Activated CD4-positive, alpha-beta memory T cell treated with anti-CD3 and anti-CD28 coated beads for 36 hours (primary cell): Measurements from ENCODE around the gene PDE6H. TPM values are rescaled to one million over a fixed set of nuclear protein-coding genes. Genes with fewer than 3 reads are reported as not detected.

Experiments
- CTCF ChIA-PET: fragments of 350-600 bp; sonication (Branson Sonifier 250); formaldehyde crosslinking; loops from one replicate; lab custom pipeline; 2021; ENCODE audit warnings: antibody characterized with exemption, inconsistent platforms; lab: Charles Lee
- POLR2A ChIA-PET: fragments of 350-600 bp; sonication (Branson Sonifier 250); formaldehyde crosslinking; loops from one replicate; lab custom pipeline; 2021; ENCODE audit warnings: antibody characterized with exemption; lab: Charles Lee
- DNase-seq: peaks from one replicate; pipeline ENCODE4 v3.0.0-alpha.2; 2020
- H3K27ac Mint-ChIP-seq: one replicate; pipeline ENCODE4 v1.8.0; 2021; ENCODE audit warnings: mixed read lengths
- H3K27me3 Mint-ChIP-seq: one replicate; pipeline ENCODE4 v1.8.0; 2021; ENCODE audit warnings: mixed read lengths
- H3K36me3 Mint-ChIP-seq: one replicate; pipeline ENCODE4 v1.8.0; 2021; ENCODE audit warnings: mixed read lengths
- H3K4me1 Mint-ChIP-seq: one replicate; pipeline ENCODE4 v1.8.0; 2021; ENCODE audit warnings: low read depth, mixed read lengths
- H3K4me3 Mint-ChIP-seq: one replicate; pipeline ENCODE4 v1.8.0; 2021; ENCODE audit warnings: mild to moderate bottlenecking, mixed read lengths
- H3K9me3 Mint-ChIP-seq: one replicate; pipeline ENCODE4 v1.8.0; 2021; ENCODE audit warnings: mixed read lengths
- intact Hi-C: fragments of 100-400 bp; cut with micrococcal nuclease; formaldehyde crosslinking; loops from one replicate; pipeline ENCODE4 v1.15.1; 2023
- total RNA-seq, 2 experiments: library from RNA; stranded (reverse); gene quantifications; one replicate each; pipeline ENCODE4 v1.2.3, GENCODE V29; 2021

Gene PDE6H
- total RNA-seq, 2 experiments from 2014 or later, result not detected

DNA sequence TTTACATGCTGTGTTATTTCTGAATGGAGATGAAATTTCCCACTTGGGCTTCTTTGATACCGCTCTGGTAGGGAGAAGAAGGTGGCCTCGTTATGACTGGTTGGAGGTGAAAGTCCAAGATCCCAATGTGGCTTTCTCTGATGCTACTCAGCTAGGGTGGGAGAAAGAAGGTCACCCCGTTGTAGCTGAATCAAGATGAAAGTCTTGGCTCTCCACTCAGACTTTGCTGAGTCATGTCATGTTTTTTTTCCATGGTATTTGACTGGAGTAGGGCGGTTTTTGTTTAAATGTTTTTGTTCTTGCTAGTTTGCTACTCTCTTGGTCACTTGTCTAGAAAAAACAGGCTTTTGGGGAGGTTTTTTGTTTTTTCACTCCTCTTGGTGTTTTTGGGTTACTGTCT lies 2.4 kb upstream of the PDE6H start:
- intact Hi-C loops, result no loop called here
- POLR2A ChIA-PET, result no interaction called here
- Mint-ChIP-seq H3K27me3 (no peaks in the 10 kb centered on the region), H3K9me3 (no peaks in the 10 kb centered on the region), H3K4me1 (peaks cover 38% of the 10 kb centered on the region), H3K4me3 (no peak overlapping the region), H3K27ac (no peak overlapping the region), H3K36me3 (no peaks in the 10 kb centered on the region)
- no peak for DNase-seq
- CTCF ChIA-PET, result no interaction called here

DNA sequence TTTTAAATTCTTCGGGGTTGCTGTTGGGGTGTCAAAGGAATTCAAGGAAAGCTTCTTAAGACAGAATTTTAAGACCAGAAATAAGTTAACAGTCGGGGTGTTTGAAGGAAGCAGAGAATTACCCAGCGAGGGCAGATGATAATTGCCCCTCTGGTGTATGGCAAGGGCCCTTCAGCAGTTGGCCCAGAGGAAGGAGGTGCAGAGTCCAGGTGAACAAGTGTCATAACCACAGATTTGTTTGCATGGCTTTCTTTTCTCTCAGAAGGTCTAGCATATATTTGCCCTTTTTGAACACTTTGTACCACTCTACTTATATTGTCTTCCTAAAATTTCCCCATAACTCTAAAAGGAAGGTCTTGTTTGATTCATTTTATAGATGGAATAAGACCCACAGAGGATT lies 1.8 kb downstream of the PDE6H start:
- no peak for DNase-seq
- ChIA-PET POLR2A (interaction anchor here (0.7 kb wide), 1 partner anchor 169 kb away, joined by 3 read pairs; no protein-coding TSS in a partner anchor), CTCF (interaction anchor here (0.6 to 1.1 kb wide), 2 partner anchors 34 to 155 kb away, joined by 3 to 4 read pairs; no protein-coding TSS in a partner anchor)

DNA sequence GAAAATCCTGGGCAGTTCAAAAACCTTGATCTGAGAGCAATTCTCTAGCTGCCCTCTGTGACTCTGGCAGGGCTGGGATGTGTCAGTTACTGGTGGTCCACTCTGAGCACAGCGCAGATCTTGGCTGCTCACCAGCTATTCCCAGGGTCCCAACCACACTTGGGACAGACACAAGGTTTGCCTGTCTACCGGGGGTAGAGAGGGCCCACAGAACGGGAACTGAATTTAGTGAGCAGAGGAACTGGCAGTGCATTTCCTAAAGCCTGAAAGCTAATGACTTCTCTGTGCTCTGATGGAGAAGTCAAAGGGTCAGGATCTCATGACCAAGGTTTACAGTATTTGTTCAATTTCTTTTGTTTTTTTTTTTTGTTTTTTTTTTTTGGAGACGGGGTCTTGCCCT lies 2.6 kb downstream of the PDE6H start:
- no peaks in the 10 kb centered on the region for H3K36me3 Mint-ChIP-seq
- CTCF ChIA-PET, result interaction anchor here (1.1 kb wide), 1 partner anchor 35 kb away, joined by 3 read pairs; no protein-coding TSS in a partner anchor
- intact Hi-C loops, result no loop called here
- H3K4me1 Mint-ChIP-seq, result peaks cover 35% of the 10 kb centered on the region
- no peaks in the 10 kb centered on the region for H3K9me3 Mint-ChIP-seq
- no peaks in the 10 kb centered on the region for H3K27me3 Mint-ChIP-seq
- POLR2A ChIA-PET, result interaction anchor here (0.7 kb wide), 1 partner anchor 170 kb away, joined by 3 read pairs; no protein-coding TSS in a partner anchor
- DNase-seq, result no peak
- no peak overlapping the region for H3K4me3 Mint-ChIP-seq
- H3K27ac Mint-ChIP-seq, result no peak overlapping the region

More for the DNA sequence above, 1.8 kb downstream of the PDE6H start:
- intact Hi-C loops, result no loop called here
- H3K4me1 Mint-ChIP-seq, result peaks cover 37% of the 10 kb centered on the region
- no peaks in the 10 kb centered on the region for H3K36me3 Mint-ChIP-seq
- no peaks in the 10 kb centered on the region for H3K27me3 Mint-ChIP-seq
- H3K27ac Mint-ChIP-seq, result no peak overlapping the region
- H3K4me3 Mint-ChIP-seq, result no peak overlapping the region
- no peaks in the 10 kb centered on the region for H3K9me3 Mint-ChIP-seq

DNA sequence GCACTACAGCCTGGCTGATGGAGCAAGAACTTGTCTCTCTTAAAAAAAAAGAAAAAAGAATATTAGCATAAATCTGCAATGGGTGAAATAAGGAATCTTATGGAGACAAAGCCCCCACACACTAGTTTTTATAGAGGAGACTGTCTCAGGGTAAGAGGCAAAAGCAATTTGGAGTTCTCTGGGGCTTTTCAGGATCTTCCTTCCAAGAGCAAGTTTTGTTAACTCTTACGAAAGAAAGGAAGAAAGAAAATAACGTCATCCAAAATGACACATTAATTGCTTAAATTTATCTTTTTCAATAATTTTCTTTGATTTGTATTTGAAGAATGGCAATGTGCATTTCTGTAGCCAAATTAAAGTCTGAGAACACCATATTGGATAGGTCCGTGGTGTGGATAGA lies 3.8 kb downstream of the PDE6H start:
- no peaks in the 10 kb centered on the region for H3K36me3 Mint-ChIP-seq
- H3K4me3 Mint-ChIP-seq, result no peak overlapping the region
- no peaks in the 10 kb centered on the region for H3K9me3 Mint-ChIP-seq
- DNase-seq, result no peak
- ChIA-PET POLR2A (no interaction called here), CTCF (interaction anchor here (0.6 to 1.4 kb wide), 2 partner anchors 130 to 152 kb away, joined by 3 read pairs; no protein-coding TSS in a partner anchor)
- H3K27me3 Mint-ChIP-seq, result no peaks in the 10 kb centered on the region
- no peak overlapping the region for H3K27ac Mint-ChIP-seq
- H3K4me1 Mint-ChIP-seq, result peaks cover 33% of the 10 kb centered on the region
- intact Hi-C loops, result no loop called here

DNA sequence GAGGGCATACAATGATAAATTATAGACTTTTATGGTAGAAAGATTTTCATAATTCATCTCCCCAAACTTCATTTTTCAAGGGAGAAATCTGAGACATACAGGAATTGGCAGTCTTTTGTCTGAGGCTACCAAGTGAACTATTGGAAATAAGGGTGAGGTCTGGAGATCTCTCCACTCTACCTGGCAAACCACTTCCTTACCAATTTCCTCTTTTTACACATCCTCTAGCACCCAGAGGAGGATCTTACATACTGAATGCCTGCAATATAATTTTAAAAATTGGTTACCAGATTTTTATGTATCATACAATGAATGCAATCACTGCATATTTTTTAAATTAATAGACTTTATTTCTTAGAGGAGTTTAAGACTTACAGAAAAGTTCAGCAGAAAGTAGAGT lies 6.6 kb downstream of the PDE6H start:
- H3K36me3 Mint-ChIP-seq, result no peaks in the 10 kb centered on the region
- H3K27me3 Mint-ChIP-seq, result no peaks in the 10 kb centered on the region
- intact Hi-C loops, result no loop called here
- ChIA-PET POLR2A (no interaction called here), CTCF (no interaction called here)
- DNase-seq, result no peak
- peaks cover 38% of the 10 kb centered on the region for H3K4me1 Mint-ChIP-seq
- H3K4me3 Mint-ChIP-seq, result no peak overlapping the region
- no peak overlapping the region for H3K27ac Mint-ChIP-seq
- no peaks in the 10 kb centered on the region for H3K9me3 Mint-ChIP-seq

DNA sequence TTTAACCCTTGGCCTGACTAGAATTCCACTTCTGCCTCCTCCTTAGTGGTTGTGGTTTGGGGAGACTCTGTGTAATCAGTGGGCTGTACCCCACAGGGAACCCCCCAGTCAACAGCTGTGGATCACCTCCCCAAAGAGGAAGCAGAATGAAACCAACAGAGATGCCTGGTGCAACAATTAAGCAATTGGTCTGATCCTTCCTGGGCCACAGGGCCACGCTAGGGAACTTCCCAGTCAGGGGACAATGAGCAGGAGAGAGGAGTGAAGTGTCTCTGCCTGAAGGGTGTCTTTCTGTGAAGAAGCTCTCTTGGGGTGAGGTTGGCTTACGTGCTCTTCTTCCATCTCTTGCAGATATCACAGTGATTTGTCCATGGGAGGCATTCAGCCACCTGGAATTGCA lies 8.2 kb downstream of the PDE6H start:
- Mint-ChIP-seq H3K27ac (no peak overlapping the region), H3K4me1 (peaks cover 45% of the 10 kb centered on the region)
- CTCF ChIA-PET, result no interaction called here

DNA sequence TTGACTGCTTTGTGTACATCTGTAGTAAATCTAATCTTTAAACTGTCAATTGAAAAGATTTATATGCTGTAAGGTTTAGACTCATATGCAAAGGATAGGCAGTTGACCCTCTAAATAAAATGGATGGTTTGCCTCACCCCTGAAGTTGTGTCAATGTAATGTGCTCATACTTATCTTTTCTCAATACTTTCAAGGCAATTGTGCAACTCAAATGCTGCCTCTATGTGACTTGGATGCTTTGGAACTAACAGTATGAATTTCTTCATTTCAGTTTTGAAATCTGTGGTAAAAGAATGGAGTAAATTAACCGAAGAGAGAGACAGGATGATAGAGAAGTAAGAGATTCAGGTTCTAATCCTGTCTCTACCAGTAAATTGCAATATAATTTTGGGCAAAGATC lies 9.7 kb downstream of the PDE6H start:
- Mint-ChIP-seq H3K27ac (no peak overlapping the region), H3K4me3 (no peak overlapping the region)
- POLR2A ChIA-PET, result no interaction called here

More for the DNA sequence above, 8.2 kb downstream of the PDE6H start:
- intact Hi-C loops, result loop anchor here (5.0 kb wide), 1 partner anchor 34 kb away; no protein-coding TSS in a partner anchor
- DNase-seq, result no peak
- H3K9me3 Mint-ChIP-seq, result no peaks in the 10 kb centered on the region
- POLR2A ChIA-PET, result interaction anchor here (0.5 kb wide), 1 partner anchor 232 kb away, joined by 4 read pairs; no protein-coding TSS in a partner anchor
- no peak overlapping the region for H3K4me3 Mint-ChIP-seq
- H3K36me3 Mint-ChIP-seq, result no peaks in the 10 kb centered on the region
- H3K27me3 Mint-ChIP-seq, result no peaks in the 10 kb centered on the region

DNA sequence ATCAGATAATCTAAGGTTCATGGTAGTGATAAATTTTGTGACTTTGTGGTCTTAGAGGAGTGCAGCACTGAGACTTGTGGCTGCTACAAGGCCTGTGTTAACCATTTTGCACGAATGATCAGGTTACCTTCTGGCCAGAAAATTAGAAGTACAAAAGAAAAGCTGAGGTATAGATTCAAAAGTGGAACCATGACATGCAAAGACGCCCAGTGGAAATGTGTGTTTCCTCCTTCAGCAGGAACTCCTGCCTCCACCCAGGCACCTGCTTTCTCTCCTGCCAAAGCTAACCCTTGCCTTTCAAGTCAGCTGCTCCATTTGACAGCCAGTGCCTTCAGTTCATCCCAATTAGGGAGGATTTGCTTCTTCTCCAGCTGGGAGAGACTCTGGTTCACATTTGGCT lies 10.1 kb downstream of the PDE6H start:
- Mint-ChIP-seq H3K4me3 (no peak overlapping the region), H3K4me1 (peaks cover 44% of the 10 kb centered on the region), H3K9me3 (no peaks in the 10 kb centered on the region), H3K36me3 (no peaks in the 10 kb centered on the region), H3K27ac (no peak overlapping the region), H3K27me3 (no peaks in the 10 kb centered on the region)
- ChIA-PET CTCF (interaction anchor here (0.8 to 1.0 kb wide), 3 partner anchors 12 to 259 kb away, joined by 3 to 4 read pairs (median 3); no protein-coding TSS in a partner anchor), POLR2A (no interaction called here)
- DNase-seq, result peak; percentile 19
- intact Hi-C loops, result loop anchor here (5.0 kb wide), 1 partner anchor 36 kb away; no protein-coding TSS in a partner anchor

More for the DNA sequence above, 9.7 kb downstream of the PDE6H start:
- H3K9me3 Mint-ChIP-seq, result no peaks in the 10 kb centered on the region
- DNase-seq, result no peak
- no peaks in the 10 kb centered on the region for H3K27me3 Mint-ChIP-seq
- H3K4me1 Mint-ChIP-seq, result peaks cover 45% of the 10 kb centered on the region
- intact Hi-C loops, result loop anchor here (5.0 kb wide), 1 partner anchor 35 kb away; no protein-coding TSS in a partner anchor
- H3K36me3 Mint-ChIP-seq, result no peaks in the 10 kb centered on the region
- CTCF ChIA-PET, result interaction anchor here (1.0 kb wide), 1 partner anchor 13 kb away, joined by 4 read pairs; no protein-coding TSS in a partner anchor

DNA sequence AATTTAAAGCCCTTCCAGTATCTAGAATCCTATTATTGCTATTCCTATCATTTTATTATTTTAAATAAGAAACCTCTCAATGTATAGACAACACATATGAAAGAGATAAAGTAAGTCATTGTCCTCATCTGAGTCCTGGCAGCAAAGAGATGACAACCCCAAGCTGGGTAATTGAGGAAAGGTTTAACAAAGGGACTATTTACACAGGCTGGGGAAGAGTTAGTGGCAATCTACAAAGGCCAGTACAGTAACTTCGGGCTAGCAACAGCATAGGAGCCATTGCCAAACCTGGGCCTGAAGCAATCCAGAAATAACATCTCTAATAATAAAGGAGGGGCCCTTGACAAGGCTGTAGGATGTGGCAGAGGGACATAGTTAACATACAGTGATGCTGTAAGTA lies 11.2 kb downstream of the PDE6H start:
- intact Hi-C loops, result loop anchor here (5.0 kb wide), 1 partner anchor 37 kb away; no protein-coding TSS in a partner anchor
- ChIA-PET CTCF (interaction anchor here (2.3 kb wide), 1 partner anchor 11 kb away, joined by 8 read pairs; no protein-coding TSS in a partner anchor), POLR2A (no interaction called here)
- DNase-seq, result no peak
- Mint-ChIP-seq H3K27me3 (no peaks in the 10 kb centered on the region), H3K4me1 (peaks cover 36% of the 10 kb centered on the region), H3K27ac (no peak overlapping the region), H3K9me3 (no peaks in the 10 kb centered on the region), H3K36me3 (no peaks in the 10 kb centered on the region), H3K4me3 (no peak overlapping the region)

DNA sequence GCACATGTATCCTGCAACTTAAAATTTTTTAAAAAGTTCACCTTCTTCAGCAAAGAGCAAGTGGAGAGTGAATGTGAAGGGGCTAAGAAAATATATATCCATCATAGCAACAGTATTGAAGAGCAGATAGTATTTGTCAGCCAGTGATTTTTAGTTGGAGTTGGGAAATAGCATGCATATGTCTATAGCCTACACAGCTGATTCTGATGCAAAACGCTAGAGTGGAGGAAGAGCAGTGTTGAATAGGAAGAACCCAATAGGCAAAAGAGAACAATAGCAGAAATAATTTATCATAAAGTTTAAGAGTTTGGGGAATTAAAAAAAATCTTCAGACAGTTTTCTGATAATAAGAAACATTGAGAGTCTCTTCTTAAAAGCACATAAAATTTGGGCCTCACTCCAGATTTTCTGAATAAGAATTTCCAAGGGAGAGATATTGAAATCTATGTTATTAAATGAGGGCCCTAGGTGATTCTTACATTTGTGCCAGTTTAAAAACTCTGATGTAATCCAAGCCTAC lies 12.0 kb downstream of the PDE6H start:
- CTCF ChIA-PET, result interaction anchor here (1.0 to 2.3 kb wide), 2 partner anchors 11 to 49 kb away, joined by 3 to 8 read pairs; no protein-coding TSS in a partner anchor
- Mint-ChIP-seq H3K27ac (no peak overlapping the region), H3K4me3 (no peak overlapping the region), H3K9me3 (no peaks in the 10 kb centered on the region), H3K36me3 (no peaks in the 10 kb centered on the region), H3K27me3 (no peaks in the 10 kb centered on the region), H3K4me1 (peaks cover 32% of the 10 kb centered on the region)
- no peak for DNase-seq
- POLR2A ChIA-PET, result no interaction called here
- intact Hi-C loops, result loop anchor here (5.0 kb wide), 1 partner anchor 38 kb away; no protein-coding TSS in a partner anchor

DNA sequence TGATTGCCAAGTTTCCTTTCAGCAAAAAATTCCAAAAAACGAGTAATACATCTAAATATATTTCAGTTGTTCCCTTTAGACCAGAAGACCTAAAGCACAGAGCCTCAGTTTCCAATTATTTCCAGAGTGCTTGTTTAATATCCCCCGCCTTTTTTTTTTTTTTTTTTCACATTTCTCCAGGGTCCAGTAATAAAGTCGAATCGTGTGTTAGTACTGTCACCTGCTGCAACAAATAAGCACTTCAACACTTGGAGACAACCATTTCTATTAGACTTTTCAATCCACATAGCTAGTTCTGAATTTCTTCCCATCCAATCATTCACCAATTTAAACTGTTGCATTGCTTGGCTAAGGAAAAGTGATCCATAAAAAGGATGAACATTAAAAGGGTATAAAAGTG lies 13.6 kb downstream of the PDE6H start:
- DNase-seq, result no peak
- Mint-ChIP-seq H3K4me1 (peaks cover 25% of the 10 kb centered on the region), H3K36me3 (no peaks in the 10 kb centered on the region), H3K4me3 (no peak overlapping the region), H3K9me3 (peaks cover 6% of the 10 kb centered on the region), H3K27me3 (no peaks in the 10 kb centered on the region), H3K27ac (no peak overlapping the region)
- ChIA-PET POLR2A (no interaction called here), CTCF (interaction anchor here (0.7 kb wide), 2 partner anchors 9 to 49 kb away, joined by 3 read pairs; no protein-coding TSS in a partner anchor)
- intact Hi-C loops, result no loop called here

DNA sequence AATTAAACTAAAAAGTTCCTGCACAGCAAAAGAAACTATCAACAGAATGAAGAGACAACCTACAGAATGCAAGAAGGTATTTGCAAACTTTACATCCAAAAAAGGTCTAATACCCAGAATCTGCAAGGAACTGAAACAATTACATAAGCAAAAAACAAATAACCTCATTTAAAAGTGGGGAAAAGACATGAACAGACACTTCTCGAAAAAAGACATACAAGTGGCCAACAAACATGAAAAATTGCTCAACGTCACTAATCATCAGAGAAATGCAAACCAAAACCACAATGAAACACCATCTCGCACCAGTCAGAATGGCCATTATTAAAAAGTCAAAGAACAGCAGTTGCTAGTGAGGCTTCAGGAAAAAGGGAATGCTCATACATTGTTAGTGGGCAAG lies 15.2 kb downstream of the PDE6H start:
- peaks cover 7% of the 10 kb centered on the region for H3K9me3 Mint-ChIP-seq
- POLR2A ChIA-PET, result no interaction called here
- H3K4me1 Mint-ChIP-seq, result peaks cover 16% of the 10 kb centered on the region
- no peaks in the 10 kb centered on the region for H3K27me3 Mint-ChIP-seq
- H3K4me3 Mint-ChIP-seq, result no peak overlapping the region
- no peaks in the 10 kb centered on the region for H3K36me3 Mint-ChIP-seq
- intact Hi-C loops, result no loop called here
- no peak for DNase-seq
- no peak overlapping the region for H3K27ac Mint-ChIP-seq
- CTCF ChIA-PET, result no interaction called here
